T1000 (cell line): Measurements from ENCODE around the gene PPM1J.
"Not testable (repeated sequence)": the region's sequence is repeated elsewhere in the genome, so short reads cannot be mapped to it uniquely, and the experiment has no call there.

Experiments
- DNase-seq: peaks from one replicate; lab custom pipeline; 2025; ENCODE audit warnings: mixed read lengths; lab: John Stamatoyannopoulos, UW

PPM1J gene, protein sequence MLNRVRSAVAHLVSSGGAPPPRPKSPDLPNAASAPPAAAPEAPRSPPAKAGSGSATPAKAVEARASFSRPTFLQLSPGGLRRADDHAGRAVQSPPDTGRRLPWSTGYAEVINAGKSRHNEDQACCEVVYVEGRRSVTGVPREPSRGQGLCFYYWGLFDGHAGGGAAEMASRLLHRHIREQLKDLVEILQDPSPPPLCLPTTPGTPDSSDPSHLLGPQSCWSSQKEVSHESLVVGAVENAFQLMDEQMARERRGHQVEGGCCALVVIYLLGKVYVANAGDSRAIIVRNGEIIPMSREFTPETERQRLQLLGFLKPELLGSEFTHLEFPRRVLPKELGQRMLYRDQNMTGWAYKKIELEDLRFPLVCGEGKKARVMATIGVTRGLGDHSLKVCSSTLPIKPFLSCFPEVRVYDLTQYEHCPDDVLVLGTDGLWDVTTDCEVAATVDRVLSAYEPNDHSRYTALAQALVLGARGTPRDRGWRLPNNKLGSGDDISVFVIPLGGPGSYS

DNA sequence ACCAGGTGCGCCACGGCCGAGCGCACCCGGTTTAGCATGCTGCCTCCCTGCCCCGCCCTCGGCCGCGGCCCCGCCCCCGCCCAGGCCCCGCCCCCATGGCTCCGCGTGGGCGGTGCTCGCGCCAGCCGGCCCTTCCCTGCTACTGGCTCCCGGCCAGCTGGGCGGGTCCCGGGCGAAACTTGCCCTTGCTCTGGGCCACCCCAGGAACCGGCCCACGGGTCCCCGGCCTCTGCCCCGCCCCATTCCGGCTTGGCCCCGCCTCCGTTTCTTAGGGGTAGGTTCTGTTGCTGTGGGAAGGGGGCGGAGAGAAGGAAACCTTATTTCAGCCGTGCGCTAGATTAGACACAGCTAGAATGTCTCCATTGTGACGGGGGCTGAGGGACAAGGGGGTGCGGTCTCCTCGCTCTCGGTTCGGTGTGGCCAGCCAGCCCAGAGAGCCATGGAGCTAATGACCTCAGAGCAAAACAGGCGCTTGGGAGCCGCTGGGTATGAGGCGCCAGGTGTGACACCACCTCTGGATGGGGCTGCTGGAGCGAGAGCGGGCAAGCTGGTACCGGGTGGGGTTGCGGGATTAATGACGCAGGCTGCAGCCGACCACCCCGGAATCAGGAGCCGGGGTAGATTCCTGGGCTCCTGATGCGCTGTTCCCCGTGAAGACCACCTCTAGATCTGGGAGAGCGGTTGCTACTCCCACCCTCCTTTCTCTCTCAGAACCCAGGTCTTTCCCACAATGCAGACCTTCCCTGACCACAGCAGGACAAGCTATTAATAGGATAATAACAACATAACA lies at the start of gene PPM1J:
Gene PPM1J, minus strand, starts transcription at position 69 of the 790 bp plus-strand sequence. Its CDS starts 31 bp downstream, at position 38.
- peak; percentile 97 for DNase-seq

DNA sequence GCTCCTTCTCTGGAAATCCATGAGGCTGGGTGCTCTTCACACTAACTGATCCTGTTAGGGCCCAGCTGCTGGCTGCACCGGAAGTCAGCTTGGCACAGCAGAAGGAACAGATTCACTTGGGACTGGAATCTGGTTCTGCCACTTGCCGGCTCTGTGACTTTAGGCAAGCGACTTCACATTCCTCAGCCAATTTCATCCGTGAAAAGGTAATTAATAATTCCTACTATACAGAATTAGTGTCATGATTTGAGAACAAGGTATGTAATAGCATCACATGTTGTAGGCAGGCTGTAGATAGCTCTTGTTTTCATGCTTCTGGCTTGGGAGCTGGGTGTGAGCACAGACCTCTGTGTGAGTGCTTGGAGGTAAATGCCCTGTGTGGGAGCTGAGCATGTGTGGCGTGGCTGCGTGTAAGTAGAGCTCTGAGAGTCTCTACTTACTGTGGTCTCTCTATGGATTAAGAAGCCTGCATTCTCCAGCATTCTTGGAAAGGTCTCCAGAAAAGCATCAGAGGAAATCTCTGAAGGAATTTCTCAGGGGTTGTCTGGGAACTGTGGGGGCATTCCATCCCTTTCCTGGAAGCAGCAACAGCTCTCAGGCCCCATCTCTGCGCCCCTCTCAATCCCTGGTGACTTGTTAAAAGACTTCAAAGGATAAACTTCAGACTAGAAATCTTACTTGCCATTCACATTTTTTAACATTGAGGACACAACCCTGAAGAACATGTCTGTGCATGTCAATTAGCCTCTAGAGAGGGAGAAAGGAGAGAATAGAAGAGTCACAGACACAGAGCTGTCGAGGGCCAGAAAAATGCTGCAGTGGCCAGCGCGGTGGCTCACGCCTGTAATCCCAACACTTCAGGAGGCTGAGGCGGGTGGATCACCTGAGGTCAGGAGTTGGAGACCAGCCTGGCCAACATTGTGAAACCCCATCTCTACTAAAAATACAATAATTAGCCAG lies 47.7 kb upstream of the PPM1J start:
- DNase-seq, result no peak

DNA sequence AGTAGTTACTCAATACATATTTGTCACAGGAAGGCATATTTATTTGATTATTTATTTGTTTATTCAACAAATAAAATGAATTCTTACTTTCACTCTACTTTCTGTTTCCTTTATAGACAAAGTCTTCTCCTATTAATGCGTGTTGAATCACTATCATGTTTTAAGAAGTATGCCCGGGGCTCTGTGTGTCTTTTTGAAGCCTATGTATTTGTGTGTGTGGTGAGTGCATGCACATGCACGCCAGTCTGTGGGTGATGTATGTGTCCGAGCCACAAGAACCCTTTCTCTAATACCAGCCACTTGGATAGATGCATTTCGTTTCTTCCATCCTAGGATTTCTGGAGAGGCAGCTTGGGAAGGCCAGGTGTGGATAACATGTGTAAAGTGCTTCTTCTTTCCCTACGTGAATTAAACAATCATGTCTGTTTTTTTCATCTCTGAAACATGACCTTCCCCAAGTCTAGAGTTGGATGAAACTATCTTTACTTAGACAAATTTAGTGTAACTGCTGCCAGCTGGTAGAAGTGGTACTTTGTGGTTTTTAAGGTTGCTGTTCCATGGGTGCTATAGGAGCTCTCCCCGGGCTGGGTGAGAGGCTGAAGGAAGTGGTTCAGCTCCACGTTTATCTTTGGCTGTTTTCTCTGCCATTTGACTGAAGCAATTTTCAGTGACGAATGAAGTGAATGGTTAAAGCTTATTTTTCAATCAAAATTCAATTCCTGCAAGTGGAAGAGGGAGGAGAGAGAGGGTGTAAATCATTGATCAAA lies 46.8 kb upstream of the PPM1J start:
- no peak for DNase-seq

DNA sequence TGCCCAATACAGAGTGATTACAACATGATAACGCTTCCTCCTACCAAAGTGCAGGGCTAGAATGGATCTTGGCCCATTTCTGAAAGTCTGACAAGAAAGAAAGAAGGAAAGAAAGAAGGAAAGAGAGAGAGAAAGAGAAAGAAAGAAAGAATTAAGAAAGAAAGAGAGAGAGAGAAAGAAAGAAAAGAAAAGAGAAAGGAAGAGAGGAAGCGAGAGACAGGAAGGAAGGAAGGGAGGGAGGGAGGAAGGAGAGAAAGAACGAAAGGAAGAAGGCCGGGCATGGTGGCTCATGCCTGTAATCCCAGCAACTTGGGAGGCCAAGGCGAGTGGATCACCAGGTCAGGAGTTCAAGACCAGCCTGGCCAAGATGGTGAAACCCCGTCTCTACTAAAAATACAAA lies 44.1 kb upstream of the PPM1J start:
- DNase-seq, result no peak

DNA sequence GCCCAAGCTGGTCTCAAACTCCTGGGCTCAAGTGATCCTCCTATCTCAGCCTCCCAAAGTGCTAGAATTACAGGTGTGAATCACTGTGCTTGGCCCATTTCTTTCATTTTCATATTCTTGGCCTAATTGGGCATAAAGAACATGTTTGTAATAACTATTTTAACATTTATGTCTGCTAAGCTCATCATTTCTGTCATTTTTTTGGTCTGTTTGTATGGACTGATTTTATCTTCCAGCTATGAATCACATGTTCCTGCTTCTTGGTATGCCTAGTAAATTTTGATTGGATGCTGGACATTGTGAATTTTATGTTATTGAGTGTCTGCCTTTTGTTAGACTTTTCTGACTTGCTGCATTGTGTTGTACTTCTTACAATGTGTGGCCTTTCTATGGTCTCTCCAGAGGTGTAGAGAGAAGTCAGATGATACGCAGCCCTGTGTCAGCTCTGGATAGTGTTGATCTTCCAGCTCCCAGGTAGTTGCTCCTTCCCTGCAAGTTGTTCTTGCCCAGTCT lies 39.0 kb upstream of the PPM1J start:
- no peak for DNase-seq

DNA sequence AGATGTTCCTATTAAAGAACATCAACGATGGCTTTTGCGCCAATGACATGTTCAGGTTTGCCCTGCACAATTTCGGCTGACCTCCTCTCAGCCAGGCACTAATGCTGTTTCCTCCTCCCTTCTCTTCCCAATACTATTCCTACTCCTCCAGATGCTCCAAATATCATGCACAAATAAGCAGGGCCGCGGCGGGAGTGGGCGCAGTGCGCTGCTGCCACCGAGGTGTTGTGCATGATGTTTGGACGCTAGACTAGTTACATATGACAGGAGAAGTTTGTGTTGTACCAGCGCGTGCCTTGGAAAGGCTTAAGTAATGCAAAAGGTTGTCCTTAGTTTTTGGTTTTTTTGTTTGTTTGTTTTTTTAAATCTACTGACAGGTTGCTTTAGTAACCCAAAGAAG lies 33.3 kb upstream of the PPM1J start:
- DNase-seq, result no peak

DNA sequence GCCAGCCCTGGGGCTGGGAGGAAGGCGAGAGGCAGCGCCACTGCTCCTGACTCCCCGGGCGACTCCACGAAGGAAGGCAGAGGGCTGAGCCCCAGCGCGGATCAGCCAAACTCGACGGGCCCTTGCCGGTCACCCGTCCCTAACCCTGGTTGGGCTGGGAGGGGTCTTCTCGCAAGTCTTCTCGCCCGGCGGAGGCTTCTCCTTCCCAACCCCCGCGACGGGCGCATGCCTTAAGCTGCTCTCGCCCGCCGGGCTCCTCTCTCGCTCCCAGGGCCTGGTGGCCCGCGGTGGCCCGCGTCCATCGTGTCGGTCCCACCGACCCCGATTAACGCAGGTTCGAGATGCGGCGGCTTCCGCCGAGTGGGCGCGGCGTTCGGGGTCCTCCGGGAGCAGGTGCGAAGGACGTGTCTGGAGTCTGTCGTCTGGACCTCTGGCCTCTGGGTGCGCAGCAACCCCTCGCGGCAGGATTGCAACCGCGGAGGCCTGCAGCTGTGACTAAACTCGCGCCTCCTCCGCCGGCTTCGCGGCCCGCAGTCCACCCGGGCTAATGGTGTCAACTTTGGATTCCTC lies 29.0 kb upstream of the PPM1J start:
- DNase-seq, result no peak

DNA sequence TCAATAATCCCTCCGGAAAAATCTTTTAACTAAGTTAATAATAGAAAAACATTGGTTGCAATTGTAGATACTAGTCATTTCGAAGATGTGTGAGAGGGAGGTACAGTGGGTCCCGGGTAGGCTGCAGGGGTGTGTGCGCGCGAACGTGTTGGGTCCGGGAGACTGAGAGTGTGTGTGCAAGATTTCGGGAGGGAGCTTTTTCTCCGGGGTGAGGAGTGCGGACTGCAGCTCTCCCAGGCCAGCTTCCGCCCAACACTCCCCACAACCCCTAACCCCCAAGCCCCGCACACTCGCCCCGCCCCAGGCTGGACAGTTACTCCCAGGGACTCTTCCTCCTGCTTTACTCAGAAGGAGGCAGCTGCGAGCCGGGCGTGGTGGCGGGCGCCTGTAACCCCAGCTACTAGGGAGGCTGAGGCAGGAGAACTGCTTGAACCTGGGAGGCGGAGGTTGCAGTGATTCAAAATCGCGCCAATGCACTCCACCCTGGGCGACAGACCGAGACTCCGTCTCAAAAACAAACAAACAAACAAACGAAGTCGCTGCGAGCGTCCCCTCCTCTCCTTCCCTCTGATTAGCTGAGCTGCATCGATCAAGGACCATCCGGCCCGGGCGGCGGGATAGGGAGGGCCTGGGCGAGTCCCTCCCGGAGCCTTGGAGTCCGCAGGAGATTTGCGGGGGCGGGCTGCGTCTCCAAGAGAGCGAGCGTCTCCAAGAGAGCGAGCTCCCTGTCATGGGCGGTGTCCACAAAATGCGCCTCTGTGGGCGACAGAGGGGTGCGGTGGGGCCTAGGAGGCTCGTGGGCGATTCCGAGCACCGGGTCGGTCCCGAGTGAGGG lies 28.3 kb upstream of the PPM1J start:
- DNase-seq, result no peak

DNA sequence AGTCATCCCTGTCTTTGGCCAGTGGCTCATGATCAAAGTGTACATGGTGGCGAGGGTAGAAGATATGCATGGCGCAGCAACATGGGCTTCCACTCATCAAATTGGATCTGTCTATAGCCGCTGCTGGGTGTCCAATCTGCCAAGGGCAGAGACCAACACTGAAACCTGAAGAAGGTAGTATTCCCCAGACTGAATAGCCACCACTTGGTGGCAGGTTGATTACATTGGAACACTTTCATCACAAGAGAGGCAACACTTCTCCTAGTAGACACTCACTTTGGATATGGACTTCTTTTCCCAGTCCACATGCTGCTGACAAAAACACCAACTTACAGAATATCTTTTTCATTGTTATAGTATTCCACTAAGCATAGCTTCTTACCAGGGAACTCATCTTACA lies 22.4 kb upstream of the PPM1J start:
- DNase-seq, result no peak

DNA sequence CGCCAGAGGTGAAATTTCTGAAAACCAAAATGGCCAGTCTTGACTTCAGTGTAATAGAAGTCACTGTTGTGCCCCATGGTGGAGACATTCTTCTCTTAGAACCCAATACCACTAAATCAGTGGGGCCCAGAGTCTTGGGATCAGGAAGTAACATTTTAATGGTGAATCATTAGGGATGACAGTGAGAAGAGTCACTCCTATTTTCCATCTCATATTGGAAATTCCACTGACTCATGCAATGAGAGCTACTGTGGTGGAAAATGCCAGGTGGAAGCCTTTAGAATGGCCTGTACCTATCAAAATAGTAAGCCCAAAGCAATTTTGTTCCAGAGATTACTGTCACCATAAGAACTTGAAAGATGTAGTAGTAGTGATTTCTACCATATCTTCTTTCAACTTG lies 20.6 kb upstream of the PPM1J start:
- DNase-seq, result no peak

DNA sequence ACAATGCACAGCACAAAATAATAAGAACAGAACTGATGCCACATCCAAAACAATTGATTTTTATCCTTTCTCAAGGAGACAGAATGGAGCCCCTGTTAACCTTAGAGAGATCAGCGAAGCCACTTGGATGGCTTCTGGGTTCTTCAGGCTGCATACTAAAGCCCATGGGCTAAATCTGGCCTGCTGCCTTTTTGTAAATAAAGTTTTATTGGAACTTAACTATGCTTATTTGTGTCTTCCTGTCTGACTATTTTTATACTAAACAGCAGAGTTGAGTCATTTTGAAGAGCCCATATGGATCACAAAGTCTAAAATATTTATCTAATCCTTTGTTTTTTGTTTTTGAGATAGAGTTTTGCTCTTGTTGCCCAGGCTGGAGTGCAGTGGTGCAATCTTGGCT lies 16.3 kb upstream of the PPM1J start:
- DNase-seq, result no peak

DNA sequence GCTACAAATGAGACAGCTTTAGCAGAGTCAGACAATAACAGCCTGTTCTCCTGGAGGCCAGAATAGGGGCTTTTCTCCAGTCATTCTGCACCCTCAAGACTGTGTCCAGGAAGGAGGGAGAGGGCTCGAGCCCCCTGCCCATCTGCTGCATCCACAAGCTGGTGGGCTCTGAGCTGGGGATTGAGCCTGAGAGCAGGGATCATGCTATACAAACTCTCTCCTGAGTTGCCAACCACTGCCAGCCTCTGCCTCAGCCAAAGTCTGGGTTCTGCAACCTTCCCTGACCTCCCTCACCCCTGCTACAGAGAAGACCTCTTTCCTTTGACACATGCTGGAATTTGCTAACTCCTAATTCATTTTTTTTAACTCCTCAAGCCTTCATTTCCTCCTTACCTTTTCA lies 14.8 kb upstream of the PPM1J start:
- DNase-seq, result no peak

DNA sequence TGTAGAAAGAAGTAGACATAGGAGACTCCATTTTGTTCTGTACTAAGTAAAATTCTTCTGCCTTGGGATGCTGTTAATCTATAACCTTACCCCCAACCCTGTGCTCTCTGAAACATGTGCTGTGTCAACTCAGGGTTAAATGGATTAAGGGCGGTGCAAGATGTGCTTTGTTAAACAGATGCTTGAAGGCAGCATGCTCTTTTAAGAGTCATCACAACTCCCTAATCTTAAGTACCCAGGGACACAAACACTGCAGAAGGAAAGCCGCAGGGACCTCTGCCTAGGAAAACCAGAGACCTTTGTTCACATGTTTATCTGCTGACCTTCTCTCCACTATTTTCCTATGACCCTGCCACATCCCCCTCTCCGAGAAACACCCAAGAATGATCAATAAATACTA lies 13.9 kb upstream of the PPM1J start:
- DNase-seq, result not testable (repeated sequence)

DNA sequence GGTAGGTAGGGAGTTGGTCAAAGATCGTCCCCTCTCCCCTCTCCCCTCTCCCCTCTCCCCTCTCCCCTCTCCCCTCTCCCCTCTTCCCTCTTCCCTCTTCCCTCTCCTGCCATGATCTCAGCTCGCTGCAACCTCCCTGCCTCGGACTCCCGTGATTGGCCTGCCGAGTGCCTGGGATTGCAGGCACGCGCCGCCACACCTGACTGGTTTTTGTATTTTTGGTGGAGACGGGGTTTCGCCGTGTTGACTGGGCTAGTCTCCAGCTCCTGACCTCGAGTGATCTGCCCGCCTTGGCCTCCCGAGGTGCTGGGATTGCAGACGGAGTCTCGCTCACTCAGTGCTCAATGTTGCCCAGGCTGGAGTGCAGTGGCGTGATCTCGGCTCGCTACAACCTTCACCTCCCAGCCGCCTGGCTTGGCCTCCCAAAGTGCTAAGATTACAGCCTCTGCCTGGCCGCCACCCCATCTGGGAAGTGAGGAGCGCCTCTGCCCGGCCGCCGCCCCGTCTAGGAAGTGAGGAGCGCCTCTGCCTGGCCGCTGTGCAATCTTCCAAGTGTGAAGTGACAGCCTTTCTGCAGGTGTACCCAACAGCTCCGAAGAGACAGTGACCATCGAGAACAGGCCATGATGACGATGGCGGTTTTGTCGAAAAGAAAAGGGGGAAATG lies 13.3 kb upstream of the PPM1J start:
- DNase-seq, result not testable (repeated sequence)

DNA sequence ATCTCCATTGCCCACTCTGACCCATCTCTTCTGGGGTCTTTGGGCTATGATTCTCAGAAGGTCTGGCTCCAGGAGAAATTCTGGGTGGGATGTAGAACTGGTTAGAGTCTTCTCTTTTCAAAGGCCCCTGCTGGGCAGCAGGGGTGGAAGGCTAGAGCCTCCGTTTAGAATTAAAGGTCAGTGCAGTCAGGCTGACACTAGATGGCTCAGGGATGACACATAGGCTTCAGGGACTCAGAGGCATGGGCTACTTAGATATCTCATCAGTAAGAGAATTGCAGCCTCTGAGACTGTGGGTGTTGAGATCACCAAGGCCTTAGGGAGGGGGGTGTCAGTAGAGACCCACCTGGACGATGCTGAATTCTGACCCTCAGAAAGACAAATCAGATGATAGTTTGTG lies 12.6 kb upstream of the PPM1J start:
- DNase-seq, result no peak

DNA sequence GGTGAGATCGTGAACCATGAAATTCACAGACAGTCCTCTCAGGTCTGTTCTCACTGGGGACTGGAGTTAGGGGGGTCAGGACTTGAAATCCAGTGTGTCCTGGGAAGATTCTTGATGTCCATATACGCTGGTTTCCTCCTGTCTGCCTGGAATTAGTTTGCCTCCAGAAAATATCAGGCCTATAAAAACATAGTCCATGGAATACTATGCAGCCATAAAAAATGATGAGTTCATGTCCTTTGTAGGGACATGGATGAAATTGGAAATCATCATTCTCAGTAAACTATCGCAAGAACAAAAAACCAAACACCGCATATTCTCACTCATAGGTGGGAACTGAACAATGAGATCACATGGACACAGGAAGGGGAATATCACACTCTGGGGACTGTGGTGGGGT lies 9.1 kb upstream of the PPM1J start:
- DNase-seq, result not testable (repeated sequence)

DNA sequence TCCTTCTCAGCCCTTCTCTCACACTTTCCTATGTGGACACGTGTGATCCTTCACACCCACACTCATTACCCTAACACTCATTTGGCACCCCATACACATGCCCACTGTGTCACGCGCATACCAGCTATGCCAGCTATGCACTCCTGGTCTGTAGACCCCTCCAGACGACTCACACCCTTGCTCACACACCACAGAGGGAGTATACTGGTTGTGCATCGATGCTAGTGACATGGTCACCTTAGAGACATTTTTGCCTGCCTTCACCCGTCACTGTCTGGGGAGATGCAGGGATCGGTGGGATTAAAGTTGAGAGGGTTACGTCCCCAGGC lies 8.3 kb upstream of the PPM1J start:
- DNase-seq, result no peak

DNA sequence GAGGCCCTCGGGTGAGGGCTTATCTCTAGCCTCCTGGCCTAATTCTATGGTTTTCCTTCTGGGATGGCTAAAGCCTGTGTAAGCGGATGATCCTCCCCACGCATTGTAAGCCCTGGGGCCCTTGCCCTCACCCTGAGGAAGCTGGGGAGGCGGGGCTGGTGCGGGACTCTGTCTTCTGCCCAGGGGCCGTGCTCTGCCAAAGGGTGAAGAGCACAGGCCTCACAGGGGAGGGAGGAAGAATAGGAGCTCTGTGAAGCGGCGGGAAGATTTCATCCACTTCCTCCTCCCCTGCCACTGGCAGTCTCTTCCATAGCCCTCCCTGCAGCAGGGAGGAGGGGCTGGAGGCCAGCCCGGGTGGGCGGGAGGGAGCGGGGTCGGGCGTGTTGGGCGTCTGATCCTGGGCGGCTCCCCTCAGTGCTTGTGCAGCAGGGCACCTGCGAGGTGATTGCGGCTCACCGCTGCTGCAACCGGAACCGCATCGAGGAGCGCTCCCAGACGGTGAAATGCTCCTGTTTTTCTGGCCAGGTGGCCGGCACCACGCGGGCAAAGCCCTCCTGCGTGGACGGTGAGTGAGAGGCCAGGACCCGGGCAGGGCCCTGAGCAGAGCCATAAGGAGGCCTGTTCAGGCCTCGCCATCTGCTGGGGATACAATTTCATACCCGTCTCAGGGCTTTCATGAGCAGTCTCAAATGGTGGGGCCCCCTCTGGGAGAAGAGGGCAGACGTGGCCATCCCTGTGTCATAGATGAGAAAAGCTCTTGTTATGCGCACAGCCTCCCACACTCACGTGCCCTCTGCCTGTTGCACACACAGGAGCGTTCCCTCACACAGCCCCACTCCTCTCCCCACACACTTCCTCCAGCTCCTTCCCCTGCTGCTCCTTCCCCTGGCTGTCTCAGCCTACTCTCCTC lies 7.7 kb upstream of the PPM1J start:
- DNase-seq, result no peak
